CMK (cell line): Measurements from ENCODE around the gene DEPDC5.

Experiments
- DNase-seq: peaks from one replicate; pipeline ENCODE4 v3.0.0-alpha.2; 2010; ENCODE audit warnings: low read depth

DEPDC5 gene

DNA sequence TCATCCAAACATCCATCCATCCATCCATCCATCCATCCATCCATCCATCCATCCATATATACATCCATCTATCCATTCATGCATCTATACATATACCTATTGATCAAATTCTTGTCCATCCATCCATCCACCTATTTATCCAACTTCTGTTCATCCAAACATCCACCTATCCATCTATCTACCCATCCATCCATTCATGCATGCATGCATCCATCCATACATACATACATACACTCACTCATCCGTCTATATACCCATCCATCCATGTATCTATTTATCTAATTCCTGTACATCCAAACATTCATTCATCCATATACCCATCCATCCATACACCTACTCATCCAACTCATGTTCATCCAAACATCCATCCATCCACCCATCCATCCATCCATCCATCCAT, 171.2 kb downstream of the DEPDC5 start:
- DNase-seq, result no peak

DNA sequence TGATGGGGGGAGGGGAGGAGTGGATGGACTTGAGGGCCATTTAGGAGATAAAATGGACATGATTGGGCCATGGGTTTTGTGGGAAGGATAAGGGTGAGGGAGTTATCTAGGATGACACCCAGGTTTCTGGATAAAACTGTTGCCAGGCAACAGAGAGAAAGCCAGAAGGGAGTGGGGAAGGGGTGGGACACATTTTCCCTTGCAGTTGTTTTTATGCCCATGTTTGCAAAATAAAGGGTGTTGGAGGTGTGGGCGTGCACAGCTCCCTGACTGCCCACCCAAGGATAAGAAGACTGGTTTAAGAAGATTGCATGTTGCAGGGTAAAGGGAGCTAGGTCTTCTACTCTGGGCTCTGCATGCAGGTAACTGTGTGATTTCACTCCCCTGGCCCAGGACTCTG, 172.2 kb downstream of the DEPDC5 start:
- no peak for DNase-seq

DNA sequence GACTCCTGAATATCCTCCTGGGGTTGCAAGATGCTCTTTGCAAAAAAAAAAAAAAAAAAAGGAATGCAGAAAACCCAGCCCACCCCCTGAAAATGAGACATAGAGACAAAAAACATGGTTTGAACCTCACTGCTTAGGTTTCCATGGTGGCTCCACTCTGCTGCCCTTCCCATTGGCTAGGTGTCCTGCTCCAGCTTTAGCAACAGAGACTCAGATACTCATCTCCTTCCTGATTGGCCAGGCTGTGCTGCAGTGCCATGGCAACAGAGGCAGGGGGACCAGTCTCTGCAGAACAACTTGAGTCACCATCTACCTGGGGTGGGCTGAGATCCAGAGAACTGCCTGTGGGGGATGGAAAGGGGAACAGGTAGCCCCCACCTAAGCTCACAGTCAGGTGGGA, 173.2 kb downstream of the DEPDC5 start:
- no peak for DNase-seq

DNA sequence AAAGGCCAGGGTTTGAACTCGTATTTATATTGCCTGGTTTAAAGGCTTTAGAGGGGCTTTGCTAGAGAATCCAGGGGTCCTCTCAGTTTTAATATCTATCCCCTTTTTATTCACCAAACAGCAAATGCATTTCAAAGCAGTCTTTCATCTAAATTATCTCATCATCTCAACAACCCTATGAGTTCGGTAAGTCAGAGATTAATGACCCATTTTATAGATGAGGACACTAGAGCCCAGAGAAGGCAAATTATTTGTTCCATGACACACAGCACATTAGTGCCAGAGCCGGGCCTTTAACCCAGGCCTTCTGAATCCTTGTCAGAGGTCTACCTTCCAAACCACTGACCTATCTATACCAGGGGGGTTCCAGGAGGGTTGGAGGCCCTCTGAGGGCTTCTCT, 173.7 kb downstream of the DEPDC5 start:
- no peak for DNase-seq

DNA sequence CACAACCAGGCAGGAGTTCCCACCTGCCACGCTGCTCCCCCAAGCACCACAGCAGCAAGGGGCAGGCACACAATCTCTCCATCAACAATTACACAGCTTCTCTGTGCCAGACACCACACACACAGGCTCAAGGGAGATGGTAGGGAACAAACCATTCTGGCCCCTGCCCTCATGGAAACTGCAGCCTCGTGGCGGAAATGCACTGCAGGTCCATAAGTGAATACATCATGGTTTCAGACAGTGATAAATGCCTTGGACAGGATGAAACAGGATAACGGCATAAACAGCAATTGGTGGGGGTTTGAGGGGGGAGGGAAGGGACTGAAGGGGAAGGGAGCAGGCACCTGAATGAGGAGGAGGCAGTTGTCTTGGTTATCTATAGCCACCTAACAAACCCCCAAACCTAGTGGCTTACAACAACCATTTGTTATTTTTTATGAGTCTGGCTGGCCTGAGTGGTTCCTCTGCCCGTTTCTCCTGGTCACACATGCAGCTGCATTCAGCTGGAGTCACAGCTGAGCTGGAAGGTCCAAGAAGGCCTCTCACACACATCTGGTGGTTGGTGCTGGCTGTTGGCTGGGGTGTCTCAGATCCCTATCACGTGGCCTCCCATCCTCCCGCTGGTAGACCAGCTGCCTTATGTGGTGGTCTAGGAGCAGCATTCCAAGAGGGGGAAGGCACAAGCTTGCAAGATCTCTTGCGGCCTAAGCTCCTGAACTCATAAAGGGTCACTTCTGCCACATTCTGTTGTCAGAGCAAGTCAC, 175.5 kb downstream of the DEPDC5 start:
- no peak for DNase-seq

DNA sequence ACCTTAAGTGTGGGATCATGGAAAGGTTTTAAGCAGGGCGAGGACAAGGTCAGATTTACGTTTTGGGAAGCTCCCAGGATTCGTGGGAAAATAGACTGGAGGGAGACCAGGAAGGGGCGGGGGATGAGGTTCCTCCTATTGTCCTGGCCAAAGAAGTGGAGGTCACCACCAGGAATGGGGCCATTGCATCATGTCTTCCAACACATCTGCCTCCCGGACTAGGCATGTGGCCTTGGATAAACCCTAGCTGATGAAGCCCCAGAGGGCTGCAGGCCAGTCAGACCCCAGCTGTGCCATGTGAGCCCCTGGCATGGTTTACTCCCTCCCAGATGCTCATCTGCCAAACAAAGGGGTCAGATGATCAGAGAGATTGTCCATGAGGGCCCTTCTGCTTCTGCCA, 179.0 kb downstream of the DEPDC5 start:
- no peak for DNase-seq

DNA sequence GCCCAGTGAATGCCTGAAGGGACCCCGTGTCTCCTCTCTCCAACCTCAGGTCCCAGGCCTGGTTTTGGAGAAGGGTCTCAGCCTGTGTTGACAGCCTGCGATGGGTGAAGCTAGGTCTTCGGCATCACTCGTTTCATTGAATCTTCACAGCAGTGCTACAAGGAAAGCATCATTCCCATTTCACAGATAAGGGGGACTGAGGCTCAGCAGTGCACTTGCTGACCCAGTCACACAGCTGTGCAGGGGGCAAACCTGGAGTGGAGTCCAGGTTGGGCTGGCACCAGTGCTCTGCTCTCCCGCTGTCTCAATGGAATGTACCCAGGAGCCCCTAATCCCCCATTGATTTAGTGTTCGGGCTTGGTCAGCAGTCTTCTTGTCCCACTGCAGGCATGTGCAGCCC, 179.6 kb downstream of the DEPDC5 start:
- DNase-seq, result no peak

DNA sequence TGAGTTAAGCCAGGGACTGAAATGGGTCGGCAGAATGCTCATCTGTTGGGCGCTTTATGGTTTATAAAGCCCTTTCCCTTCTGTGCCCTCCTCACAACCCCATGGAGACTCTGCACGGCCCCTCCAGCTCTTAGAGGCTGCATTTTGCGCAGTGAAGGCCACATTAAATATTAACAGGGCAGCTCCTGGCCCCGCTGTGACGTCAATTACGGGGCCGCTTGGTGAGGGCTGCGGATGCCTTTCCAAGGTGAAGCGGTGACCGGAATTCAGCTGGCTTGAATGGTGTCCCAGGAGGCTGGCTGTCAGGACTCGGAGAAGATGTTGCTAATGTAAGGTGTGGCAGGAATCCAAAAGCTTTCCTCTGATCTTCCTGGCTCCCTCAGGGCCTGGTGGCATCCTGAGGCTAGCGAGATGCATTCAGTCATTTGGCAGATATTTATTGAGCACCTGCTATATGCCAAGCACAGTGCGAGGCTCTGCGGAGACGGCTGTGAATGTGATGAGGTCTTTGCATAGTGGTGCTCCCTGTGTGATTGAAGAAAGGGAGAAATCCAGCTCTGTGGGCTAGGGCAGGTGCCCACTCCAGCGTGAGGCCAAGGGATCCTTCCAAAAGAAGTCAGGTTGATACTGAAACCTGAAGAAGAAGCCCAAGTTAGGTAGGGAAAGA, 180.1 kb downstream of the DEPDC5 start:
- DNase-seq, result no peak

DNA sequence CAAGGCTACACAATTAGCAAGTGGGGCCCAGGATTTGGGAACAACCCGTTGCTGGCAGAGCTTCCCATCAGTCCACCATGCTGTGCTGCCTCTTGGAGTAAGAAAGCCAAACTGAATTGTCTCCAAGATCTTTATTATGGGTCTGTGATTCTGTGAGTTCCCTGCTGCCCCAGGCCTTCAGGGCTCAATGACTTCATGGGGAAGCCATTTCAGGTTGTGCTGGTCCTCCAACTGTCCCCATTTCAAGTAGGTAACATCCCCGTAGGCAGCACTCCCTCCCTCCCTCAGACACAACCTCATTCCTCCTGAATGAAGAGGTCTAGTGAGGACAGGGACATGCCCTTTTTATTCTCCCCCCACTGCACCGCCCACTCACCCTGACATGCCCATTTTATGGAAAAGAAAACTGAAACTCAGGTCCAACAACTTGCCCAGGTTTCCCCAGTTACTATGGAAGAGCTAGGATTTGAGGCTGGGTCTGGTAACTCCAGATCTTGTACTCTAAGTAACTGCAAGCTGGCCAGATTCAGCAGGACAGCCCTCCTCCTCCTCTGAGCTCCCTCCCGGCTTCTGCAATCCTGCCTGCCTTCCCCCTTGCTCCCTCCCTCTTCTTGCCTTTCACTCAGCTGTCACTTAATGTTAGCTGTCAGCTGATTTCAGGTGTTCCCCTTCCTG, 182.3 kb downstream of the DEPDC5 start:
- no peak for DNase-seq

DNA sequence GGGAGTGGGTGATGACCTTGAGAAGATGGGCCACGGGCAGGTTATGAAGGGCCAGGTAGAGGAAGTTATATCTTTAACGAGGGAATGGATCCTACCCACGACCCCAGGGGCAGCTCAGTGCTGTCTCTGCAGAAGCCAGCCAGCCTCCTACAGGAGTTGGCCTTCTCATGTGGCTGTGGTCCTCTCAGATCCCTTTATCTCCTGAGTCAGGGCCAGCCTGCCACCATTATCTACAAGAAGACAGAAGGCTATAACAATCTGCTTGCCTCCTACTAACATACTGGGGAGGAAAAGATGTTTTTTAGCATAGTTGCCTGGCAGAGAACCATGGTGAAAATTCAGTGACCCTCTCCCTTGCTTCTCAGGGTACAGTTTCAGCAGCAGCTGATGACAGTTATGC, 183.5 kb downstream of the DEPDC5 start:
- no peak for DNase-seq

DNA sequence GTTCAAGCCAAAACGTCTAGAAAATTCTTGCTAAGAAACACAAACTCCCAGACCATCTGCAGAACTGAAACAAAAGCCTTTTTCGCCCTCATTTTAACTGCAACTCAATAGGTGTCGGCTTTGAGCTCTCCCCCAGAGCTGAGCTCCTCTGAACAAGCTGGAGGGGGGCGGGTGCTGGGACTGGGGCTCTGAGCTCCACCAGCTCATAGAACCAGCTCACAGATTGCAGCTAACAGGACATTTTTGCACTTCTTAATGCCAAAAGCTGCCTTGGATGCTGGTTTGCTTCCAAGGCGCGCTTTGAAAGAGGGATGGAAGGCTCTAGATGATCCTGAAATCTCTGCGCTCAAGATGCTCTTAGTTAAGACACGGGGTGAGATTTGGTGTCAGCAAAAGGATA, 184.5 kb downstream of the DEPDC5 start:
- DNase-seq, result no peak

DNA sequence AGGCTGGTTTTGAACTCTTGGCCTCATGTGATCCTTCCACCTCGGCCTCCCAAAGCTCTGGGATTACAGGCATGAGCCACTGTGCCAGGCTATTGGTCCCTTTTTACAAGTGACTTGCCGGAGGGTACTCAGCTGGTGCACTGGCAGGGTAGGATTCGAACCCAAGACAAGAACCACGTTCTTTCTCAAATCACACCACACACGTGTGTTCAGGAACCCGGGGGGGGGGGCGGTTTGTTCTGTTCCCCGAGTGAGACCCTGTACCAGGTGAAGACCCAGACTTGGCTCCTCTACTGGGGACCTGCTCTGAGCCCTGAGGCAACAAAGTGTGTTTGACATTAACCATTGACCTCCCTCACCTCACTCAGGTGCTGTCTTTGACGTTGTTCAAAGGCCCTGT, 186.7 kb downstream of the DEPDC5 start:
- no peak for DNase-seq

DNA sequence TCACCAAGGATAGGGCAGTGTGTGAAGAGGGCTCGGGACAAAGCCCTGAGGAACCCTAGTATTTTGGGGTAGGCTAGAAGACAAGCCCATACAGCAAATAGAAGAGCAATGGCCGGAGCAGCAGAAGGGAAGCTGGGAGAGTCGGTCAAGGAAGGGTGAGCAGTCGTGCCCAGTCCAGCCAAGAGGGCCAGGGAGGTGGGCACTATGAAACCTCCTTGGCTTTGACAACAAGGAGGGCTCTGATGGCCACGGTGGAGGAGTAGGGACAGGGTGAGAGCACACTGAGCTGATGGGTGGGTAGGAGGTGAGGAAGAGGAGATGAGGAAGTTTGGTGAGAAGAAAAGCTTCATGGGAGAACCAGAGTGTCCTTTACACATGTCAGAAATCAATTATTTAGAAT, 188.3 kb downstream of the DEPDC5 start:
- DNase-seq, result no peak

DNA sequence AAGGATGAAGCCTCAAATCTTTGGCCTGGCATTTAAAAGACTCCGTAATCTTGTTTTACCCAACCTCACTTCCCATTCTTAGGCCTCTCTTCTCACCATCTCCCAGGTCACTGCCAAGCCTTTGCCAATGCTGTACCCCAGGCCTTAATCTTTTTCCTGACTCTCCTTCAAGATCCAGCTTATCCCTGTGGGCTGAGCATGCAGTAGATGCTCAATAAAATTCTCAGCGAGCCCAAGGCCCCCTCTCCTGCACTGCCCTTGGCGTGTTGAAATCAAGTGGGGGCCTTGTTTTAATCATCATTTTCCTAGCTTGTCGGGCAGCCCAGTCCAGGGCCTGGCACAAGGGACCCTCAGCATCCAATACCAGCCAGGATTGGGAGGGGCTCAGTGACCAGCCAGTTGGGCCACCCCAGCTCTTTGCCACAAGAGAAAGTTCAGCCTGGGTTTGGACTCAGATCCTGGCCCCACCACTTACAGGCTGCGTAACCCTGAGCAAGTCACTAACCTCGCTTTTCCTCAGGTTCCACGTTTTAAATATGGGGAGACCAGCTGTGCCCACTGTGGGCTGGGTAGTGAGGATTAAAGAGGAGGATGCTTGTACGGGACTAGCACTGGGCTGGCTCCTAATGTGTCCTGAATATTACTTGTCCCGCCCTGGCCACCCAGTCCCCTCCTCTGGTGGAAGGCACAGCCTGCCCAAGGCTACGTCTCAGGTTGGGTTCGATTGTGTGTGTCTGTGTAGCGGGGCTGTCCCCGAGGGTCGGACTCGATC, 189.6 kb downstream of the DEPDC5 start:
- no peak for DNase-seq

DNA sequence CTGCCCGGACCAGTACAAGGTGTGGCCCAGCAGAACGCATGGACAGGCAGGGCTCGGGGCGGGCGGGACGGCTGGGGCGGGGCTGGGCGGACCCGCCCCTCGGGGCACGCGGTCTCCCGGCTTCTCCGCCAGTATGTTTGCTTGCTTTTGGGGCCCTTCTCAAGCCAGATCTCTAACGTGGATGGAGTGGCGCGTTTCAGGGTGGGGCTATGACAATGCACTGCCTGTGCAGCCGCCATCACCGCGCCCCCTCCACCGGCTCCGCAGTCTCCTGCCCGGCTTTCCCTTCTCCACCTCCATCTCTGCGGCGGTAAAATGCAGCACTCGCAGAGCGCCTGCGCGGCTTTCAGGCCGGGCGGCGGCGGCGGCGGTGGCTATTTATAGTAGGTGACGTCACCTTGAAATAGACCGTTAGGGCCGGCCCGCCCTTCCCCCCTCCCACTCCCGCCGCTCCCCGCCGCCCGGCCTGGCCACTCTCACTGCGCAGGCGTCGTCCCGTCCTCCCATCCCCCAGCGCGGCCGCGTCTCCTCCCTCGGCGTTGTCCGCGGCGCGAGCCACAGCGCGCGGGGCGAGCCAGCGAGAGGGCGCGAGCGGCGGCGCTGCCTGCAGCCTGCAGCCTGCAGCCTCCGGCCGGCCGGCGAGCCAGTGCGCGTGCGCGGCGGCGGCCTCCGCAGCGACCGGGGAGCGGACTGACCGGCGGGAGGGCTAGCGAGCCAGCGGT, 190.3 kb downstream of the DEPDC5 start, which contains the start of gene YWHAH:
TSS of gene YWHAH (plus strand) at position 558 of the 722 bp plus-strand sequence. CDS start 199 bp downstream, outside the sequence.
- DNase-seq, result peak; percentile 85

DNA sequence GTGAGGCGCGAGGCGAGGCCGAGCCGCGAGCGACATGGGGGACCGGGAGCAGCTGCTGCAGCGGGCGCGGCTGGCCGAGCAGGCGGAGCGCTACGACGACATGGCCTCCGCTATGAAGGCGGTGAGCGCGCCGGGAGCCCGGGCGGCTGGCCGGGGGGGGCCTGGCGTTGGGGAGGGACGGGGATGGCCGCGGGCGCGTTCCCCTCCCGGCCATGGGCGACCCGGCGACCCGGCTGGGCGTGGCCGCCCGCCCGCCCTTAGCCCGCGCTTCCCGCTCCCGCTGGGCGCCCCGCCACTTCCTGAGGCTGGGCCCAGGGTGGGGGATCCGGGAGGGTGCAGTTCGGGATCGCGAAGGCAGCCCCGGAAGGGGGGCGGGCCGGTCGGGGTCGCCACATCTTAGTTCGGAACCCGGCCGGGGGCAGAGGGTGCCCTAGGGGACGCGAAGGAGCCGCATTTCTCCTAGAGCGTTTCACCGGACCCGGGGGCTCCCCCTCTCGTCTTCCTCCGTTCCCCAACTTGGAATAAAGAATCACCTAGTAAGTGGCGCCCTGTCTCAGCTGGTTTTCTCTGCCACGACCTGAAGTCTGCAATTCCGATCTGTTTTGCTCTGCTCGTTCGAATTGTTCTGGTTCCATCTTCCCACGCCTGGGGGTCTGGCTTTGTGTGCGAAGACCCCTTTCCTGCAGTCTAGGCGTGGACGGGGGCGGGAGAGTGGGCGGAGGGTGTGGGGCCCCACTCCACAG, 191.1 kb downstream of the DEPDC5 start:
- no peak for DNase-seq

DNA sequence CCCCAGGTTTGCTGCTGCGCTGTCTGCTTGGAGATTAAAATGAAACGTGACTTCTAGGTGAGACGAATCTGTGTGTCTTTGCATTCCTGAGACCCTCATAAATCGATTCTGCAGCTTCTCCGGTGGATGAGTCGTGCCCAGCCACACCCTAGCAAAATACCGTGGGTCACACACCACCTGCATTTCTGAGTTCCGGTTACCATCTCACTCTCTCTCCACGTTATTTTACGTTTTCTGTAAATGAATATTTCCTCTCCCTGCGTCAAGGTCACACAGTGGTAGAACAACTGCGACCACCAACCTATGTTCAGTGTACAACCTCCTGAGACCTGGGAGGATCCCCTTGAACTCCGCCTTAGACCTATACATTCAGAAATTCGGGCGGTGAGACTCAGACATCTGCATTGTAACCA, 191.6 kb downstream of the DEPDC5 start:
- no peak for DNase-seq

DNA sequence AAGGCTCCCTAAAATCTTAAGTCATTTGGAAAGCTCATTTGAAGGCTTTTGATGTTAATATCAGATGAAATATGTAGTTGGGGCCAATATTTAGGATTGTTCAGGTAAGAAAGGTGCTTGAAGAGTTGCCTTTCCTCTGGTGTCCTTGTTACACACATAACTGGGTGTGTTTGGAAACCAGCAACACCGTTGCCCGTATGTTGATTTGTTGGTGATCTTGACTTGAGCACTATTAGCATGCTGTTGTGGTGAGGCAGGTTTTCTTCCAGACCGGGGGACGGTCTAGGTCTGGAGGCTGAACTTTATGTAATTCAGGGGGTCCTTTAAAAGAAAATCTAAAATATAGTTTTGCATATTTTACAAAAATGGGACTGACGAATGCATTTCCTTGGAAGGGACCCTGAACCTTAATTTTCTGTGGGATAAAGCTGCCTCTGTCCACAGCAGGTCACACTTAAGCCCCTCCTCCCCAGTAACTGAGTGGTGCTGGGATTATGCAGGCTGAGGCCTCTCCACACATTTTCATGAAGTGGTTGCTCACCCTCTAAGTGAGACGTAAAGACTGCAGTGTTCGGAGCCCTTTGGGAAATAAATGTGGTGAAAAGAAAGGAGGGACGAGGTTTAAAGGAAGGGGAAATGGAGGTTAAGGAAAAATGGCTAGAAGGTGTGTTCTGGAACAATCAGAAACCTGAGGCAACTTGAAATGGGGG, 192.3 kb downstream of the DEPDC5 start:
- no peak for DNase-seq

DNA sequence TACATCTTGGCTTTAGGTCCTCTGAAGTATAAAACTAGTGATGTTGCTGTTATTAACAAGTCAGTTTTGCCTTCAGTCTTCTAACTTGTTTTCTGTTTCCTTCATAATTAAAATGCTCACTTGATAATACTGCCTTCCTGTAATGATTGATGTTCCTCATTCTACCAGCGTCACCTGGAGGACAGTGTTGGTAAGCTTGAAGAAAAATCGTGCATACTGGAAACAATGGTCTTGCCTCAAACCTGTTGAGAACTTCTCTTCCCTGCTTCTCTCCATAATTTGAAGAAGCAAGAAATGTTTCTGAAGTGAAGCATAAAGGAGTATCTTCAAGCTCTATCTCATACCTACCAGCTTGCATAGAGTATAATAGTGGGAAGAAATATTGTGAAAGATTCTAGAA, 193.5 kb downstream of the DEPDC5 start:
- DNase-seq, result no peak

DNA sequence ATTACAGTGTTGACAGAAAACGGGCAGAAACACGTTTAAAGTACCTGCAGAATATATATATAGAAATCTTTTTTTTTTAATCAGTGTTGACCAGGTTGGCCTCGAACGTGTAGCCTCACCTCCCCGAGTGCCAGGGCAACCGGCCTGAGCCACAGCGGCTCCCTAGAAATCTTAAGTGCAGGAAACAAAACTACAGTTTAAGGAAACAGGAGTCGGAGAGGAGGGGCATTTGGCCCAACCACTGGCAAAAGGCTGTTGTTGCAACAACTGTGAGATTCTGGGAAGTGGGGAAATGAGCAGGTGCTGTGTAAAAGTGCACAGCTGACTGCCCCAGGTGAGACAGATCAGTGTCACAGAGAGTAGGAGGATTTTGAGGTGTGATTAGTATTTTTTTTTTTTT, 194.2 kb downstream of the DEPDC5 start:
- no peak for DNase-seq
